Stimulated activated CD4-positive, alpha-beta T cell treated with anti-CD3 and anti-CD28 coated beads, Interleukin-1b, Interleukin-23, amount 100 ng/mL, for 4 hours (primary cell): ENCODE data around the gene OPN5.

Experiments
- DNase-seq, 2 donors: peaks; one replicate each; pipeline ENCODE4 v3.0.0-alpha.2; 2020; ENCODE audit warnings: low read depth in 2 of 2

OPN5 gene

DNA sequence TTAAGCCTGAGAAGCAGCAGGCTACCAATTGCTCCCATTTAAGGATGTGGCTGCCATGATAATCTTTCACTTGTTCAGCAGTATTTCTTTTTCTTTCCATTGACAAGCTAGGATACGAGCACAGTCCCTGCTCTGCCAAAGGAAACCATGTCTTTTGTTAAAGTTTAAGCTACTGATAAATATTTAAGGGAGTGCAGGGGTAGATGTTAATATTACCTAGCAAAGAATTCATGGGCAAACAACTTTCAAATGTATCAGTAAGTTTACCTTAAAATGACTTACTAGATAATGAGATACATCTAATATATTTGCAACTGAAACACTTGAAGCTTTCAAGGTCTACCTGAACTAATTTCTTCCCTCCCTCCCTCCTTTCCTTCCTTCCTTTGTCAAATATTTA, 77.3 kb downstream of the OPN5 start:
- DNase-seq, result no peak

DNA sequence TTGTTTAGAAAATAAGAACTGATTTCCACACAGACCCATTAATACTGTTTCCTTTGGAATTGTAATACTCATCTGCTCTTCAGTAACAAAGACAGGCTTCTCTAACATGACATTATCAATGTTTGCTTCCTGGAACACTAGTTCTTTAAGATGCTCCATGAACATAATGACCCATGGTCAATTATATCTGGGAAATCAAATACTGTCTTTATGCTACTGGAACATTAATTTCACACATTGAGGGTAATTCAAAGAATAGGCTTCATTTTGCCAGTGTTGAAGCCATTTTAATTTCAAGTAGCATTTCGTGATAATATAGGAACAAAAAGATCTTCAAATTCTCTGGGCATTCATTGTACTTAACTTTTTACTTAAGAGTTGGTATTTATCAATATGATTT, 80.9 kb downstream of the OPN5 start:
- DNase-seq, result no peak

DNA sequence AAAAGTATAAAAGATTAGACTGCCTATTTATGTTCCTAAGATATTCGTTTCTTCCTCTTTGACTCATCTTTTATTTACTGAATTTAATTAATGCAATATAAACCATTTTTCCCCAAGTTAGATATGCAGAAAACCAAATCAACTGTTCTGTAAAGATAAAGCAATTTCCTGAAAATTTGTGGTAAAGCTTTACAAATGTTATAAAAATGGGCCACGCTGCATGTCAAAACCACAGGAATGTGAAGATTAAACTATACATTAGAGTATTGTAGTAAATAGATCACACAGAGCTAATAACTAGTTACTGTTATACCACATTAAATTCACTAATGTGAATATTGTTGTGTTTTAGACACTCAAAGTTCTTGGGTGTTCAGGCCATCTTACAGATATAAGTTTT, 83.4 kb downstream of the OPN5 start:
- DNase-seq, result no peak

DNA sequence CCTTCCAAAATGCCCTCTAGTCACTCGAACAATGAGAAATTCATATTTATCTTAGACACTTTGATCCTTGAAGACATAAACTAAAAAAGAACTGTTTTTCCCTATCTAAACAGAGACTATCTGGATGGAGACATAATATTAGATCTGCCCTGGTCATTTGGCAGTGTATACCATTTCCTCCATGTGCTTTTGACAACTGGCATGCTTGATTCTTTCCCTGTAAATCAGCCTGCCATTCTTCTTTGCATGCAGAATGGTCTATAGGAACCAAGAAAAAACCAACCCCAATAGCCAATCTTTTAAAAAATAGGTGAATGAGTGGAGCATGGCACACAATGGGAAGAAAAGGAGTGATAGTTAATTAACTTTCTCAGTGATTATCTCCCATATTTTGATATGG, 93.8 kb downstream of the OPN5 start:
- DNase-seq, result no peak
